IPS-15b (cell line): ENCODE results near the gene PCK2.
A peak's percentile ranks its signal among the peaks of the same experiment; 100 is the strongest.
"Not testable (repeated sequence)": the region's sequence is repeated elsewhere in the genome, so short reads cannot be mapped to it uniquely, and the experiment has no call there.

Experiments used
- H3K27me3 ChIP-seq: one replicate; pipeline ENCODE4 v1.6.1; 2013; ENCODE audit warnings: low read length; ENCODE audit not compliant: control insufficient read depth, insufficient read depth
- H3K36me3 ChIP-seq: one replicate; pipeline ENCODE4 v1.6.1; 2013; ENCODE audit warnings: low read length; ENCODE audit not compliant: control insufficient read depth, insufficient read depth
- H3K4me1 ChIP-seq: one replicate; pipeline ENCODE4 v1.6.1; 2013; ENCODE audit warnings: mild to moderate bottlenecking, low read length; ENCODE audit not compliant: control insufficient read depth, insufficient read depth
- H3K4me3 ChIP-seq: one replicate; pipeline ENCODE4 v1.5.1; 2013; ENCODE audit warnings: low read depth, low read length
- H3K9ac ChIP-seq: one replicate; pipeline ENCODE4 v1.6.1; 2013; ENCODE audit warnings: low read depth, mild to moderate bottlenecking, low read length
- H3K9me3 ChIP-seq: one replicate; pipeline ENCODE4 v1.6.1; 2013; ENCODE audit warnings: mild to moderate bottlenecking, low read length; ENCODE audit not compliant: control insufficient read depth, insufficient read depth

Gene PCK2

DNA sequence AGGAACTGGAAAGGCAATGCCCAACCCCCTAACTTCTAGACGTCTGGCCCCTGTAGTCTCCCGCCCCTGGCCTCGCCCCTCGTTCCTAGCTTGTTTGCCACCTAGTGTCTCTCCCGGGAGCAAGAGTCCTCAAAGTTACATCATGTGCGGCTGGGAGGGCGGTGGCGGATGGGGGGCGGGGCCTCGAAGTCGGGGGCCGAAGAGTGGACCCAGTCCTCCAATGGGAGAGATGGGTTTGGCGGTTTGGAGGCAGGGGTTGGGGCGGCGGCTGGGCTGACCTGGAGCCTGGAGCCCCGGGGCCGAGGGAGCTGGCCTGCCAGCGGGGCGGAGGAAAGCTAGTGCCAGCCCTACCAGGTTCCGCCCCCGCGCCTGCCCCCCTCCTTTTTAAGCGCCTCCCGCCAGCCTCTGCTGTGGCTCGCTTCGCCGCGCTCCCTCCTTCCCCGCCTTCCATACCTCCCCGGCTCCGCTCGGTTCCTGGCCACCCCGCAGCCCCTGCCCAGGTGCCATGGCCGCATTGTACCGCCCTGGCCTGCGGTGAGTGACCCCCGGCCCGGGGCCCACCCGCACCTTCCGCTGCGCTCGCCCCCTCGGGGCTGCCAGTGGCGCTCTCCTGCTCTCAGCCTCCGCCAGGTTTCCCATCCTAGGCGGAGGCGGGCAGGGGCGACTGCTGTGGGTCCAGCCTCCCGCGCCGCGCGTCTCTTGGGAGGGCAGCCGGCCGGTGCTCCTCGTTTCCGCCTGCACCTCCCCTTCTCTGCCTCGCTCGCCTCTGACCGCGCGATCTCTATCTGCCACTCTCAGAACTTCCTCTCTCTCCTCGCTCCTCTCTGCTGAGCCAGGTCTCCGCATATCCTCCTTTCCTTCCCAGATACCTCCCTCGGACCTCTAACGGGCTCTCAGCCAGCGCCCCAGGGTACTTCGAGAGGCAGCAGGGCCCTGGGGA lies at the start of gene PCK2:
PCK2 (plus strand) TSS at position 411 of the 940 bp plus-strand sequence; CDS start at position 506, 95 bp downstream.
- H3K9me3 ChIP-seq = no peaks in the 10 kb centered on the region
- peak within 1 kb of the TSS; percentile 95 for H3K9ac ChIP-seq
- peaks cover 17% of the 10 kb centered on the region for H3K36me3 ChIP-seq
- peak within 1 kb of the TSS; percentile 94 for H3K4me3 ChIP-seq
- H3K4me1 ChIP-seq = peaks cover 8% of the 10 kb centered on the region
- H3K27me3 ChIP-seq = peaks cover 6% of the 10 kb centered on the region

GRCh38 chr14:24049002-24049401 lies 45.1 kb upstream of the PCK2 start:
- not testable (repeated sequence) for H3K27me3 ChIP-seq, H3K4me3 ChIP-seq, H3K4me1 ChIP-seq, H3K9ac ChIP-seq, H3K9me3 ChIP-seq, H3K36me3 ChIP-seq

- H3K4me1 ChIP-seq, H3K36me3 ChIP-seq, H3K9ac ChIP-seq, H3K9me3 ChIP-seq, H3K27me3 ChIP-seq, H3K4me3 ChIP-seq: not testable (repeated sequence)
These were observed 43.4 kb upstream of the PCK2 start for GRCh38 chr14:24050753-24051152.

- H3K4me3 ChIP-seq = peak overlapping the region; percentile 94
- H3K9ac ChIP-seq = peak overlapping the region; percentile 82
- H3K36me3 ChIP-seq = no peaks in the 10 kb centered on the region
These were observed 42.8 kb upstream of the PCK2 start for GRCh38 chr14:24051176-24051788.

DNA sequence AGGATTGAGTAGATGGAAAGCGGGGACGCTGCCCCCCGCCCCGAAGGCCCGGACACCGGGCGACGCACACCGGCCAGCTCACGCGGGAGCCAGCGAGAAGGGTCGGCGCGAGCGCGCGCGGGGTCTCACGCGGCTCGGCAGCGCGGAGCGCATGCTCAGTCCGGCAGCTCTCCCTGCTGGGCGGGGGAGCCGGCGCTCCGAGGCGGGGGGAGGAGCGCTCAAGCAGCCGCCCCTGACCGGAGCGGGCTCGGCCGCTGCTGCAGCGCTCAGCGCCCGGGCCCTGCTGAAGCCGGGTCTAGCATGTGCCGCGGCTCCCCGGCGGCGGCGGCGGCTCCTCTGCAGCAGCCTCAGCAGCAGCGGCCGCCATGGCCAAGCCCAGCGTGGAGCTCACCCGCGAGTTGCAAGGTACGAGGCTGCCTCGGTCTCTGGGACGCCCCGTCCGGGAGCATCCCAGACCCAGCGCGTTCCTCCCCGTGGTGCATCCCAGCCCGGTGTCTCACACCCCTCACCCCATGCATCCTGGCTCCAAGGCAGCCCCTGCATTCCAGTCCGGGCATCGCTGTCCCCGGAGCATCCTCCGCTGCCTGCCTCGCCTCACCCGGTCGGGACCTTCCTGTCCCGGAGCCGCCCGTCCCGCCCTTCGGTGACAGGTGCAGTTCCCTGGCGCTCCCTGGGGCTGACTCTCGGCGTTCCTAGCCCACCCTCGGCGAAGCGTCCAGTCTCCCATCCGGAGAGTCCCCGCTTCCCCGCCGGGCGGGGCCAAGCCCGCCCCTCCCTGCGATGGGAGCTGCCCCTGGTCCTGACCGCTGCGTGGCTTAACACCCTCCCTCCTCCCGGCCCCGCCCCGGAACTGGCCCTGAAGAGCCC lies 42.1 kb upstream of the PCK2 start, which contains the start of gene CARMIL3:
CARMIL3 (plus strand) TSS at position 221 of the 867 bp plus-strand sequence; CDS start at position 366, 145 bp downstream.
- Histone ChIP-seq H3K27me3 (no peaks in the 10 kb centered on the region), H3K4me3 (peak within 1 kb of the TSS; percentile 94), H3K36me3 (no peaks in the 10 kb centered on the region), H3K9me3 (no peaks in the 10 kb centered on the region), H3K4me1 (no peaks in the 10 kb centered on the region), H3K9ac (peak within 1 kb of the TSS; percentile 82)

More at GRCh38 chr14:24051176-24051788, 42.8 kb upstream of the PCK2 start:
- no peaks in the 10 kb centered on the region for H3K4me1 ChIP-seq
- H3K9me3 ChIP-seq = no peaks in the 10 kb centered on the region
- no peaks in the 10 kb centered on the region for H3K27me3 ChIP-seq

GRCh38 chr14:24052656-24053547 lies 41.2 kb upstream of the PCK2 start:
- Histone ChIP-seq H3K4me1 (no peaks in the 10 kb centered on the region), H3K4me3 (peak overlapping the region; percentile 94), H3K9ac (no peak overlapping the region), H3K36me3 (no peaks in the 10 kb centered on the region), H3K27me3 (no peaks in the 10 kb centered on the region), H3K9me3 (no peaks in the 10 kb centered on the region)

DNA sequence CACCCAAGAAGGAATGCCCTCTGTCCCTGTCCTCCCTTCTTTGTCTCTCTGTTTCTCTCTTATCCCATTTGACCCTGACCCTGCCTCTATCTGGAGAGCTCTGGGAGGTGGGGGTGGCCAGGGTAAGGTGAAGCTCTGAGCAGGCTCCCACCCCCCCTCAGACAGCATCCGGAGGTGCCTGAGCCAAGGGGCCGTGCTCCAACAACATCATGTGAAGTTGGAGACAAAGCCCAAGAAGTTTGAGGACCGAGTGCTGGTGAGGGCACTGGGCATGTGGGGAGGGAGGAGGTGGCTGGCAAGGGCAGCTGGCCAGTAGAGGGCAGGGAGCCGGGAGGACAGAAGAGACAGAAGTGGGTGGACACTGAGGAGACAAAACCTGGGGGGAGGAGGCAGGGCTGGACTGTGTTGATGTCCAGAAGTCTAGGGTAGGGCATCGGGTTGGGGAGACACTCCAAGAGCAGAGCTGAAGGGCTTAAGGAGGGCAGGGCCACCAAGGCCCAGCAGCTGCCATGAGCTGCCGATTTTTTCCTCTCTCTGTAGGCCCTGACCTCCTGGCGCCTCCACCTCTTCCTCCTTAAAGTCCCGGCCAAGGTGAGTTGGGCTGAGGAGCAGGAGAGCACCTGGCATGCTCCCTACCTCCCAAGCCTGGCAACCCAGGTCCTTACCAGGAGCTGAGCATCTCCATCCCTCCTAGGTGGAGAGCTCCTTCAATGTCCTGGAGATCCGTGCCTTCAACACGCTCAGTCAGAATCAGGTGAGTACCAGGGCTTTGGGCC lies 40.4 kb upstream of the PCK2 start:
- no peaks in the 10 kb centered on the region for H3K27me3 ChIP-seq
- no peak overlapping the region for H3K9ac ChIP-seq
- no peaks in the 10 kb centered on the region for H3K36me3 ChIP-seq
- no peaks in the 10 kb centered on the region for H3K4me1 ChIP-seq
- H3K9me3 ChIP-seq = no peaks in the 10 kb centered on the region
- no peak overlapping the region for H3K4me3 ChIP-seq

DNA sequence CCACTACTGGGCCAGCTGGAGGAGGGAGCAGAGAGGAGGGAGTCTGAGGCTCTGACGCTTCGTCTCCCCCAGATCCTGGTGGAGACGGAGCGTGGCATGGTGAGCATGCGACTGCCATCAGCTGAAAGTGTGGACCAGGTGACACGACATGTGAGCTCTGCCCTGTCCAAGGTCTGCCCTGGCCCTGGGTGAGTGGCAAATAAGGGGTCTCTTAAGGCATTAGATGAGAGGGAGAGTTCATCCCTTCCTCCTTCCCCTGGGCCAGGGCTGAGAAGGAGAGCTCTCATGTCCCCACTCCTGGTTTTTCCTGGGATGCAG lies 39.8 kb upstream of the PCK2 start:
- no peaks in the 10 kb centered on the region for H3K9me3 ChIP-seq
- no peaks in the 10 kb centered on the region for H3K36me3 ChIP-seq
- H3K4me3 ChIP-seq = no peak overlapping the region
- no peak overlapping the region for H3K9ac ChIP-seq
- no peaks in the 10 kb centered on the region for H3K27me3 ChIP-seq
- H3K4me1 ChIP-seq = no peaks in the 10 kb centered on the region

DNA sequence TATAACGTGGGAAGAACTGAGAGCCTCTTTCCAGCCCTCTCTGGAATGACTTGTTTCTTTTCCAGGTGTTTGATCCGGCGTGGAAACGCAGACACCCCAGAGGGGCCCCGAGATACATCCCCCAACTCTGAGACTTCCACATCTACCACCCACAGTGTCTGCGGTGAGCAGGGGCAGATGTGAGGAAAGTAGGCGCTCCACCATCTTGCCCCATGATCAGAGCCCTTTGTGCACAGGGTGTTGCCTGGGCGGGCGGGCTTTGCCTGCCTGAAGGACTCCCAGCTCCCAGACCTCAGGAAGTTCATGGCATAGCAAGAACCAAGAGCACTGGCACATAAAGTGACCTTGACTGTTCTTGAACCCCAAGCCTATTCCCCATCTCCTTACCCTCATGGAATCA lies 39.5 kb upstream of the PCK2 start:
- Histone ChIP-seq H3K36me3 (no peaks in the 10 kb centered on the region), H3K27me3 (no peaks in the 10 kb centered on the region), H3K9me3 (no peaks in the 10 kb centered on the region), H3K4me1 (no peaks in the 10 kb centered on the region), H3K4me3 (no peak overlapping the region), H3K9ac (no peak overlapping the region)

DNA sequence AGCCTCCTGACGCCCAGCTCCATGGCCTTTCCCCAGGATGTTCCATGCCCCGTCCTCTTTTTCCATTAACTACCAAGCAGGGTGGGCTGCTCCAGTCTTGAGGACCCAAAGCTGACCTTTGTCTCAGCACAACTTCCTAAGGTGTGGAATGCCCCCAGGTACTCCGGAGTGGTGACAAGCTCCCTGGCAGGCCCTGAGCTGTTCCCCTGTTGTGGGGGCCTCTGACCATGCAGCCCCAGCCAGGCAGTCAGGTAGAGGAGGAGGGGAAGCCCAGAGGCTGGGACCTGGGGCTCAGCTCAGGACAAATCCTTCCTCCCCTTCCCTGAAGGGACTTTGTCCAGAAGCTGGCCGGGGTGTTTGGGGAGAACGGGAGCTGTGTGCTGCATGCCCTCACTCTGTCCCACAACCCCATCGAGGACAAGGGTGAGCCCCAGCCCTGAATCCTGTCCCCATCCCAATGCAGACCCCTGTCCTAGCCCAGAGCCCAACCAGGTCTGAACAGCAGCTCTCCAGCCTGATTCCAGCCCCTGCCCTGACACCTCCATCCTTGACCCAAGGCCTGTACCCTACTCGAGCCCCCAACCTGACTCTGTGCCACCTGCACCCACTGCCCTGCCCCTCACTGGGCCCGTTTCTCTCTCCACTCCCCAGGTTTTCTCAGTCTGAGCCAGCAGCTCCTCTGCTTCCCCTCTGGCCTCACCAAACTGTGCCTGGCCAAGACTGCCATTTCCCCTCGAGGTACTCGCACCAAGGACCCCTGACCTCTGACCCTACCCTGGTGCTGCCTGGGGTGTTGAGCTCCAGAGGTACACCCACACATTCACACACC lies 37.9 kb upstream of the PCK2 start:
- Histone ChIP-seq H3K27me3 (no peaks in the 10 kb centered on the region), H3K9me3 (no peaks in the 10 kb centered on the region), H3K9ac (no peak overlapping the region), H3K4me1 (no peaks in the 10 kb centered on the region), H3K36me3 (no peaks in the 10 kb centered on the region), H3K4me3 (no peak overlapping the region)
